Caco-2 (cell line): ENCODE results near the gene RPS27. TPM values are rescaled to one million over a fixed set of nuclear protein-coding genes. Genes with fewer than 3 reads are reported as not detected.
A peak's percentile ranks its signal among the peaks of the same experiment; 100 is the strongest.

ENCODE experiments used
- BruUV-seq: library from RNA; stranded (reverse); fragments of 400-500 nt; replicated peaks from 2 replicates; lab custom pipeline; 2021; lab: Mats Ljungman, UMichigan
- CTCF ChIA-PET: fragments of 300-600 bp; sonication (Branson Sonifier 250); formaldehyde crosslinking; loops from one replicate; lab custom pipeline; 2022; ENCODE audit warnings: antibody characterized with exemption; lab: Charles Lee
- POLR2A ChIA-PET: fragments of 300-600 bp; sonication (Branson Sonifier 250); formaldehyde crosslinking; loops from one replicate; lab custom pipeline; 2022; ENCODE audit warnings: antibody characterized with exemption; lab: Charles Lee
- DNase-seq, 2 experiments: peaks; one replicate each; pipeline versions ENCODE4 v3.0.0 to v3.0.0-alpha.2; 2020 to 2022
- H3K27me3 ChIP-seq: replicated peaks from 2 replicates; pipeline ENCODE4 v1.6.0; 2011; ENCODE audit warnings: low read length; ENCODE audit not compliant: control insufficient read depth, insufficient read depth
- H3K36me3 ChIP-seq: 2 replicates; pipeline ENCODE4 v1.5.1; 2011; ENCODE audit warnings: low read length; ENCODE audit not compliant: control insufficient read depth, insufficient read depth
- H3K4me1 ChIP-seq: fragments of 250-450 bp; sonication (Bioruptor Pico); 2 replicates; pipeline ENCODE4 v1.5.1; 2020; ENCODE audit warnings: mild to moderate bottlenecking
- H3K4me3 ChIP-seq: 2 replicates; pipeline ENCODE4 v1.5.1; 2011; ENCODE audit warnings: low read depth, mild to moderate bottlenecking, control low read depth, low read length
- H3K9me3 ChIP-seq: fragments of 250-450 bp; sonication (Bioruptor Pico); 2 replicates; pipeline ENCODE4 v1.5.1; 2020; ENCODE audit warnings: mild to moderate bottlenecking, moderate library complexity
- H3K27ac Mint-ChIP-seq: one replicate; pipeline ENCODE4 v1.8.0; 2022; ENCODE audit warnings: mixed read lengths; ENCODE audit not compliant: unreplicated experiment
- H3K27me3 Mint-ChIP-seq: one replicate; pipeline ENCODE4 v1.8.0; 2022; ENCODE audit warnings: mixed read lengths; ENCODE audit not compliant: insufficient read depth, unreplicated experiment
- H3K36me3 Mint-ChIP-seq: one replicate; pipeline ENCODE4 v1.8.0; 2022; ENCODE audit warnings: mild to moderate bottlenecking, mixed read lengths; ENCODE audit not compliant: insufficient read depth, unreplicated experiment
- H3K4me1 Mint-ChIP-seq: one replicate; pipeline ENCODE4 v1.8.0; 2022; ENCODE audit warnings: low read depth, mixed read lengths; ENCODE audit not compliant: unreplicated experiment
- H3K4me3 Mint-ChIP-seq: one replicate; pipeline ENCODE4 v1.8.0; 2022; ENCODE audit warnings: mild to moderate bottlenecking, moderate library complexity, mixed read lengths; ENCODE audit not compliant: unreplicated experiment
- H3K9me3 Mint-ChIP-seq: one replicate; pipeline ENCODE4 v1.8.0; 2022; ENCODE audit warnings: mixed read lengths; ENCODE audit not compliant: unreplicated experiment
- intact Hi-C: fragments of 100-400 bp; cut with micrococcal nuclease; formaldehyde crosslinking; loops from one replicate; pipeline ENCODE4 v1.10.0; 2022; ENCODE audit not compliant: unreplicated experiment
- total RNA-seq: library from RNA; stranded (reverse); gene quantifications from 2 replicates; pipeline ENCODE4 v1.2.3, GENCODE V29; 2022
- TF ChIP-seq, protein P1 (sequence below), 2 experiments: fragments of 200-600 bp in 1 of 2; IDR thresholded peaks; 1 replicate in 1 of 2; 2 replicates in 1 of 2; pipeline versions ENCODE4 v1.5.1 to v1.8.0; 2011 to 2022; ENCODE audit warnings: antibody characterized with exemption in 1 of 2, control low read depth in 1 of 2, inconsistent platforms in 1 of 2, low read depth in 1 of 2, low read length in 1 of 2, mild to moderate bottlenecking in 1 of 2, moderate library complexity in 1 of 2; ENCODE audit not compliant: insufficient read depth in 1 of 2, severe bottlenecking in 1 of 2, unreplicated experiment in 1 of 2

Gene RPS27
- total RNA-seq, 1 experiment from 2014 or later, result 2,676 TPM

GRCh38 chr1:153976819-153977249 is 13.7 kb upstream of the RPS27 start:
- POLR2A ChIA-PET, result interaction anchor here (0.9 to 4.0 kb wide), 8 partner anchors 10 to 249 kb away, joined by 4 to 105 read pairs (median 7); partner anchors contain the start of genes CREB3L4, CRTC2, INTS3 and RAB13
- BruUV-seq, result no TSS peak
- no peak for DNase-seq
- Histone ChIP-seq H3K27me3 (no peaks in the 10 kb centered on the region), H3K9me3 (no peaks in the 10 kb centered on the region), H3K4me1 (peaks cover 8% of the 10 kb centered on the region), H3K4me3 (peak overlapping the region; percentile 84), H3K36me3 (no peaks in the 10 kb centered on the region; the same call in 1 of the 2 replicates)
- Mint-ChIP-seq H3K4me3 (peak overlapping the region; percentile 95), H3K9me3 (no peaks in the 10 kb centered on the region), H3K27me3 (no peaks in the 10 kb centered on the region), H3K4me1 (peaks cover 6% of the 10 kb centered on the region), H3K27ac (peak overlapping the region; percentile 92), H3K36me3 (peaks cover 49% of the 10 kb centered on the region)
- intact Hi-C loops, result loop anchor here (1.0 kb wide), 2 partner anchors 9 to 10 kb away; partner anchors contain the start of genes CREB3L4 and RAB13
- TF ChIP-seq, protein P1, sequence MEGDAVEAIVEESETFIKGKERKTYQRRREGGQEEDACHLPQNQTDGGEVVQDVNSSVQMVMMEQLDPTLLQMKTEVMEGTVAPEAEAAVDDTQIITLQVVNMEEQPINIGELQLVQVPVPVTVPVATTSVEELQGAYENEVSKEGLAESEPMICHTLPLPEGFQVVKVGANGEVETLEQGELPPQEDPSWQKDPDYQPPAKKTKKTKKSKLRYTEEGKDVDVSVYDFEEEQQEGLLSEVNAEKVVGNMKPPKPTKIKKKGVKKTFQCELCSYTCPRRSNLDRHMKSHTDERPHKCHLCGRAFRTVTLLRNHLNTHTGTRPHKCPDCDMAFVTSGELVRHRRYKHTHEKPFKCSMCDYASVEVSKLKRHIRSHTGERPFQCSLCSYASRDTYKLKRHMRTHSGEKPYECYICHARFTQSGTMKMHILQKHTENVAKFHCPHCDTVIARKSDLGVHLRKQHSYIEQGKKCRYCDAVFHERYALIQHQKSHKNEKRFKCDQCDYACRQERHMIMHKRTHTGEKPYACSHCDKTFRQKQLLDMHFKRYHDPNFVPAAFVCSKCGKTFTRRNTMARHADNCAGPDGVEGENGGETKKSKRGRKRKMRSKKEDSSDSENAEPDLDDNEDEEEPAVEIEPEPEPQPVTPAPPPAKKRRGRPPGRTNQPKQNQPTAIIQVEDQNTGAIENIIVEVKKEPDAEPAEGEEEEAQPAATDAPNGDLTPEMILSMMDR (IDR thresholded peaks at IDR 0.05; ENCODE audit: insufficient read depth in 1 of 2, low read depth in 1 of 2, low read length in 1 of 2, severe bottlenecking in 1 of 2, unreplicated experiment in 1 of 2), result no peak
- CTCF ChIA-PET, result interaction anchor here (0.6 to 2.5 kb wide), 7 partner anchors 9 to 54 kb away, joined by 4 to 13 read pairs (median 5); partner anchors contain the start of genes CREB3L4, CRTC2, GATAD2B and RAB13

DNA sequence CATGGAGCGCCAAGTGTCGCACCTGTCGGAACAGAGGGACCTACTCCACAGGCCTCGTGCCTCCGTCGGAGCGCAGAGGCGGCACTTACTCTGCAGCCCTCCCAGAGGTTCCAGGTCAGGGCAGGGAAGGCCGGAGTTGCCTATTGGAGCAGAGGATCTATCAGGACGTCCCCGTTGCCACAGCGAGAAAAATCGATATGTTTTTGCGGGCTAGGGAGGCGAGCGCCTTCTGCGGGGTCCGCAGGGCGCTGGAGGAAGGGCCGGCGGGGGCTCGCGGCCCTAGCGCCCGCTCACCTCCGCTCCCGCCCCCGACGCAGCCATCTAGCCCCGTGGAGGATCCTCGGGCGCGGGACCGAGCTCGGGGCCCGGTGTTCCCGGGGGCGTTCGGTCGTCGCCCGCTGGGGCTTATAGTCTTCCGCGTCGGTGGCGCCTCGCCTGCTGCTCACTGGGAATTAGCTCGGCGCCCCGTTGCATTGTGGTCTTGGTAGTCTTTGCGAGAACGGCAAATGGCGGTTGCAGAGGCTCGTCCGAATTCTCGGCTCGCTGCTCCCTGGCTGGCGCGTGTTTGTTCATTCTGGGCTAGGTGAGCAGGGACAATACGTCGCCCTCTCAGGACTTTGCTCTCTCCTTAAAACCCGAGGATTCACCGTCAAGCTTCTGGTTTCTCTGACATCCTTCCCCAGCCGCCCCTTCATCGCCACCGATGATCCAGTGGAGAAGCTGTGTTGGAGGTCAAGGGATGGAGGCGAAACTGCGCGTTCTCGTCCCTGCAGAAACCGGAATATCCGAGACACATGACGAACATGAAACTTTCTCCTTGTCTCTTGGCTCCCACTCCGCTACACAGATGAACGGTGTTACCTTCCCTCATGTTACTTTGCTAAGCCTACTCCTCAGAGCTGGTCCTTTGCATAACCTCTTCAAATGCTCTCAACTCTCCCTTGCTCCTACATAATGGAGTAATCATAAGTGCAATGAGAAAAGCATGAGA is 13.0 kb upstream of the RPS27 start, which contains the start of gene JTB:
JTB (minus strand) TSS at position 425 of the 991 bp plus-strand sequence; CDS start at position 3, 422 bp downstream.
- intact Hi-C loops, result loop anchor here (1.0 kb wide), 2 partner anchors 9 to 10 kb away; partner anchors contain the start of genes CREB3L4 and RAB13
- H3K4me3 ChIP-seq, result peak within 1 kb of the TSS; percentile 84

More for the DNA sequence above, 13.0 kb upstream of the RPS27 start, which contains the start of gene JTB:
- Mint-ChIP-seq H3K36me3 (peaks cover 43% of the 10 kb centered on the region), H3K9me3 (no peaks in the 10 kb centered on the region), H3K4me1 (peaks cover 6% of the 10 kb centered on the region), H3K27ac (peak within 1 kb of the TSS; percentile 92), H3K4me3 (peak within 1 kb of the TSS; percentile 95), H3K27me3 (no peaks in the 10 kb centered on the region)
- POLR2A ChIA-PET, result interaction anchor here (0.6 to 4.0 kb wide), 15 partner anchors 9 to 411 kb away, joined by 3 to 105 read pairs (median 6); partner anchors contain the start of genes CHTOP, CREB3L4, CRTC2 and INTS3
- Histone ChIP-seq H3K27me3 (no peaks in the 10 kb centered on the region), H3K36me3 (no peaks in the 10 kb centered on the region; the same call in 1 of the 2 replicates), H3K4me1 (peaks cover 8% of the 10 kb centered on the region), H3K9me3 (no peaks in the 10 kb centered on the region)
- TSS peak; percentile 85 for BruUV-seq
- TF ChIP-seq, protein P1 (IDR thresholded peaks at IDR 0.05; ENCODE audit: insufficient read depth in 1 of 2, low read depth in 1 of 2, low read length in 1 of 2, severe bottlenecking in 1 of 2, unreplicated experiment in 1 of 2), result no peak
- CTCF ChIA-PET, result interaction anchor here (0.6 to 2.5 kb wide), 9 partner anchors 9 to 401 kb away, joined by 3 to 13 read pairs (median 5); partner anchors contain the start of genes CREB3L4, CRTC2, GATAD2B and RAB13
- DNase-seq, result peak; percentile 86
